ENCODE results near the gene CREBBP. TPM values are rescaled to one million over a fixed set of nuclear protein-coding genes. Genes with fewer than 3 reads are reported as not detected.

The CREBBP gene
- total RNA-seq, 1 donor, result 28.2 TPM

DNA sequence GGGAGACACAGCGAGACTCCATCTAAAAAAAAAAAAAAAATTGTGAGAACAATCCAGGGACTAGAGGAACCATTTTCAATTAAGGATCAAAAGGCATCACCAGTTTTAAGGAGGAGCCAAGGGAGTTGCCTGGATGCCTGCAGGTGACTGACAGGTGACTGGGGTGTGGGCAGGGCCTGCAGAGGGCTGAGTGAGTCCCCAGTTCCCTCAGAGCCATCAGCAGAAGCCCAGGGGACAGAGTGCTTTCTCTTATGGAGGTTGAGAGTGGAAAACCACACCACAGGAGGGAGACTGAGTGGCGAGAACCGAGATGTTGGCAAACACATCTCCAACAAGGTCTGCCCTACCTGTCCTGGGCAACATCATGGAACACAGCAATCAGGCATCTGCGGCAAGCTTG lies 27.1 kb upstream of the CREBBP start:
- Histone ChIP-seq H2AFZ (ENCODE audit: low read length) (no peak overlapping the region), H3K4me3 (ENCODE audit: insufficient read depth, low read length) (no peak overlapping the region), H3K27me3 (ENCODE audit: insufficient read depth, low read length) (no peaks in the 10 kb centered on the region), H3K27ac (ENCODE audit: low read depth, low read length) (no peak overlapping the region), H3K79me2 (ENCODE audit: insufficient read depth, low read length) (no peaks in the 10 kb centered on the region), H3K36me3 (ENCODE audit: insufficient read depth, low read length) (no peaks in the 10 kb centered on the region), H4K20me1 (ENCODE audit: insufficient read depth, low read length) (no peaks in the 10 kb centered on the region), H3K4me2 (ENCODE audit: insufficient read depth, low read length) (no peak overlapping the region), H3K9me3 (ENCODE audit: low read depth, low read length) (no peaks in the 10 kb centered on the region), H3K4me1 (ENCODE audit: insufficient read depth, low read length) (no peaks in the 10 kb centered on the region)
- no peak for DNase-seq (ENCODE audit: insufficient read length, low spot score, missing footprints)
- no peak for TF ChIP-seq CTCF (IDR thresholded peaks at IDR 0.05; ENCODE audit: extremely low read depth, low read depth, low read length)

GRCh38 chr16:3906363-3906762 lies 25.9 kb upstream of the CREBBP start:
- Histone ChIP-seq H4K20me1 (ENCODE audit: insufficient read depth, low read length) (no peaks in the 10 kb centered on the region), H3K27me3 (ENCODE audit: insufficient read depth, low read length) (no peaks in the 10 kb centered on the region), H3K4me2 (ENCODE audit: insufficient read depth, low read length) (no peak overlapping the region), H2AFZ (ENCODE audit: low read length) (no peak overlapping the region), H3K36me3 (ENCODE audit: insufficient read depth, low read length) (no peaks in the 10 kb centered on the region), H3K4me3 (ENCODE audit: insufficient read depth, low read length) (no peak overlapping the region), H3K27ac (ENCODE audit: low read depth, low read length) (no peak overlapping the region), H3K9me3 (ENCODE audit: low read depth, low read length) (no peaks in the 10 kb centered on the region), H3K79me2 (ENCODE audit: insufficient read depth, low read length) (no peaks in the 10 kb centered on the region), H3K4me1 (ENCODE audit: insufficient read depth, low read length) (no peaks in the 10 kb centered on the region)
- no peak for DNase-seq (ENCODE audit: insufficient read length, low spot score, missing footprints)
- no peak for TF ChIP-seq CTCF (IDR thresholded peaks at IDR 0.05; ENCODE audit: extremely low read depth, low read depth, low read length)

GRCh38 chr16:3904875-3905274 lies 24.4 kb upstream of the CREBBP start:
- no peak overlapping the region for H2AFZ ChIP-seq (ENCODE audit: low read length)
- no peaks in the 10 kb centered on the region for H4K20me1 ChIP-seq (ENCODE audit: insufficient read depth, low read length)
- TF ChIP-seq CTCF (IDR thresholded peaks at IDR 0.05; ENCODE audit: extremely low read depth, low read depth, low read length), result no peak
- H3K4me3 ChIP-seq (ENCODE audit: insufficient read depth, low read length), result no peak overlapping the region
- DNase-seq (ENCODE audit: insufficient read length, low spot score, missing footprints), result no peak
- H3K4me1 ChIP-seq (ENCODE audit: insufficient read depth, low read length), result no peaks in the 10 kb centered on the region
- no peaks in the 10 kb centered on the region for H3K27me3 ChIP-seq (ENCODE audit: insufficient read depth, low read length)
- no peak overlapping the region for H3K27ac ChIP-seq (ENCODE audit: low read depth, low read length)
- H3K9me3 ChIP-seq (ENCODE audit: low read depth, low read length), result no peaks in the 10 kb centered on the region
- H3K36me3 ChIP-seq (ENCODE audit: insufficient read depth, low read length), result no peaks in the 10 kb centered on the region
- no peaks in the 10 kb centered on the region for H3K79me2 ChIP-seq (ENCODE audit: insufficient read depth, low read length)
- H3K4me2 ChIP-seq (ENCODE audit: insufficient read depth, low read length), result no peak overlapping the region

DNA sequence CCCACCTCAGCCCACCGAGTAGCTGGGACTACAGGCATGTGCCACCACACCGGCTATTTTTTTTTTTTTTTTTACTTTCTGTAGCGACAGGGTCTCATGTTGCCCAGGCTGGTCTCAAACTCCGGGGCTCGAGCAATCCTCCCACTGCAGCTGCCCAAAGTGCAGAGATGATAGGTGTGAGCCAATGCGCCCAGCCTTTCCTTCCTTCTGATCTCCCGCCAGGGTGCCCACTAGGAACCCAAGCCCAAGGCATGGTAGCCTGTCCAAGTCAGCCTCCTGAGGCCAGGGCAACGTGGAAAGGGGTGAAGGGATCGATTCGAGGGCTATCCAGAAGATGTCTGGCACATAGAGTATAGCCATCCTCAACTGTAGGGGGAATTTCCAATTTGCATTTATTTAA lies 9.6 kb upstream of the CREBBP start:
- H3K36me3 ChIP-seq (ENCODE audit: insufficient read depth, low read length), result no peaks in the 10 kb centered on the region
- no peak for DNase-seq (ENCODE audit: insufficient read length, low spot score, missing footprints)
- H3K27ac ChIP-seq (ENCODE audit: low read depth, low read length), result no peak overlapping the region
- no peak overlapping the region for H2AFZ ChIP-seq (ENCODE audit: low read length)
- H4K20me1 ChIP-seq (ENCODE audit: insufficient read depth, low read length), result no peaks in the 10 kb centered on the region
- H3K27me3 ChIP-seq (ENCODE audit: insufficient read depth, low read length), result peaks cover 2% of the 10 kb centered on the region
- no peaks in the 10 kb centered on the region for H3K79me2 ChIP-seq (ENCODE audit: insufficient read depth, low read length)
- no peaks in the 10 kb centered on the region for H3K9me3 ChIP-seq (ENCODE audit: low read depth, low read length)
- no peaks in the 10 kb centered on the region for H3K4me1 ChIP-seq (ENCODE audit: insufficient read depth, low read length)
- no peak overlapping the region for H3K4me3 ChIP-seq (ENCODE audit: insufficient read depth, low read length)
- TF ChIP-seq CTCF (IDR thresholded peaks at IDR 0.05; ENCODE audit: extremely low read depth, low read depth, low read length), result no peak
- H3K4me2 ChIP-seq (ENCODE audit: insufficient read depth, low read length), result no peak overlapping the region

All from osteoblast (primary cell).